ENCODE data around the gene MGARP. TPM values are rescaled to one million over a fixed set of nuclear protein-coding genes. Genes with fewer than 3 reads are reported as not detected.

Gene MGARP
- total RNA-seq, 6 experiments from 2014 or later: 10.4 to 38.5 (median 11.8) TPM

GRCh38 chr4:139241784-139242151, 38.3 kb downstream of the MGARP start:
- no peak for TF ChIP-seq CTCF (IDR thresholded peaks at IDR 0.05)
- H3K9me3 Mint-ChIP-seq: peaks cover 9% of the 10 kb centered on the region

GRCh38 chr4:139241086-139241783, 38.8 kb downstream of the MGARP start:
- Mint-ChIP-seq H3K4me1 (ENCODE audit: low read depth) (peaks cover 55% of the 10 kb centered on the region), H3K4me3 (peak overlapping the region; percentile 22; the same call in 1 of the 2 replicates), H3K36me3 (ENCODE audit: low read depth) (peaks cover 14% of the 10 kb centered on the region), H3K27ac (peak overlapping the region; percentile 89), H3K9me3 (peaks cover 9% of the 10 kb centered on the region), H3K27me3 (ENCODE audit: insufficient read depth) (peaks cover 3% of the 10 kb centered on the region)
- no peak for DNase-seq
- TF ChIP-seq CTCF (IDR thresholded peaks at IDR 0.05): no peak

More at GRCh38 chr4:139241784-139242151, 38.3 kb downstream of the MGARP start:
- Mint-ChIP-seq H3K4me1 (ENCODE audit: low read depth) (peaks cover 60% of the 10 kb centered on the region), H3K4me3 (peak overlapping the region; percentile 25), H3K27me3 (ENCODE audit: insufficient read depth) (peaks cover 3% of the 10 kb centered on the region), H3K27ac (peak overlapping the region; percentile 89), H3K36me3 (ENCODE audit: low read depth) (peaks cover 14% of the 10 kb centered on the region)
- DNase-seq: no peak

- H3K27me3 Mint-ChIP-seq (ENCODE audit: insufficient read depth): peaks cover 3% of the 10 kb centered on the region
- H3K4me1 Mint-ChIP-seq (ENCODE audit: low read depth): peaks cover 35% of the 10 kb centered on the region
- peaks cover 14% of the 10 kb centered on the region for H3K36me3 Mint-ChIP-seq (ENCODE audit: low read depth)
- no peak overlapping the region for H3K27ac Mint-ChIP-seq
- H3K4me3 Mint-ChIP-seq: no peak overlapping the region
- peaks cover 9% of the 10 kb centered on the region for H3K9me3 Mint-ChIP-seq
- no peak for TF ChIP-seq CTCF (IDR thresholded peaks at IDR 0.05)
- DNase-seq: no peak
These were observed 40.8 kb downstream of the MGARP start for GRCh38 chr4:139239127-139239772.

GRCh38 chr4:139234253-139234652, 45.8 kb downstream of the MGARP start:
- H3K36me3 Mint-ChIP-seq (ENCODE audit: low read depth): peaks cover 6% of the 10 kb centered on the region

GRCh38 chr4:139229534-139230039, 50.4 kb downstream of the MGARP start:
- no peaks in the 10 kb centered on the region for H3K36me3 Mint-ChIP-seq (ENCODE audit: low read depth)
- no peaks in the 10 kb centered on the region for H3K9me3 Mint-ChIP-seq
- H3K27ac Mint-ChIP-seq: no peak overlapping the region
- no peaks in the 10 kb centered on the region for H3K27me3 Mint-ChIP-seq (ENCODE audit: insufficient read depth)
- H3K4me1 Mint-ChIP-seq (ENCODE audit: low read depth): peaks cover 7% of the 10 kb centered on the region
- H3K4me3 Mint-ChIP-seq: no peak overlapping the region
- DNase-seq: peak; percentile 51
- peak; percentile 93 for TF ChIP-seq CTCF (IDR thresholded peaks at IDR 0.05)

More at GRCh38 chr4:139234253-139234652, 45.8 kb downstream of the MGARP start:
- Mint-ChIP-seq H3K4me1 (ENCODE audit: low read depth) (peaks cover 6% of the 10 kb centered on the region), H3K27ac (no peak overlapping the region), H3K4me3 (no peak overlapping the region), H3K9me3 (peaks cover 6% of the 10 kb centered on the region), H3K27me3 (ENCODE audit: insufficient read depth) (no peaks in the 10 kb centered on the region)
- TF ChIP-seq CTCF (IDR thresholded peaks at IDR 0.05): no peak
- DNase-seq: no peak
